ENCODE measurements around the gene EPHX1. TPM values are rescaled to one million over a fixed set of nuclear protein-coding genes. Genes with fewer than 3 reads are reported as not detected.

EPHX1 gene
- total RNA-seq, 4 donors from 2014 or later = 30.3 to 72.8 (median 53.7) TPM

GRCh38 chr1:225845571-225846259 lies 35.8 kb downstream of the EPHX1 start:
- Histone ChIP-seq H3K4me3 (no peak overlapping the region), H3K27ac (no peak overlapping the region), H3K9me3 (no peaks in the 10 kb centered on the region), H3K4me1 (peaks cover 23% of the 10 kb centered on the region), H3K36me3 (peaks cover 78% of the 10 kb centered on the region), H3K27me3 (no peaks in the 10 kb centered on the region)
- 20% methylated on average over 1 of the region's 13 CpGs for WGBS
- peak; percentile 84 to 89 for DNase-seq (ENCODE audit: low spot score in 2 of 2)
- peak; percentile 59 to 77 for TF ChIP-seq CTCF (IDR thresholded peaks at IDR 0.05)
- TF ChIP-seq POLR2AphosphoS5 (IDR thresholded peaks at IDR 0.05) = no peak

- Histone ChIP-seq H3K36me3 (peaks cover 84% of the 10 kb centered on the region), H3K4me3 (no peak overlapping the region), H3K27me3 (no peaks in the 10 kb centered on the region), H3K4me1 (peaks cover 23% of the 10 kb centered on the region), H3K9me3 (no peaks in the 10 kb centered on the region), H3K27ac (no peak overlapping the region)
- TF ChIP-seq POLR2A (IDR thresholded peaks at IDR 0.05) (no peak), POLR2AphosphoS5 (IDR thresholded peaks at IDR 0.05) (no peak), EP300 (IDR thresholded peaks at IDR 0.05) (no peak), CTCF (IDR thresholded peaks at IDR 0.05) (no peak)
- no peak for DNase-seq (ENCODE audit: low spot score in 2 of 2)
- WGBS = 80% methylated on average over 8 of the region's 20 CpGs
Observed at GRCh38 chr1:225846331-225847310, 36.7 kb downstream of the EPHX1 start.

- no peak overlapping the region for H3K27ac ChIP-seq
- no peak overlapping the region for H3K4me3 ChIP-seq
- no peaks in the 10 kb centered on the region for H3K27me3 ChIP-seq
- TF ChIP-seq EP300 (IDR thresholded peaks at IDR 0.05) (no peak), CTCF (IDR thresholded peaks at IDR 0.05) (no peak), POLR2A (IDR thresholded peaks at IDR 0.05) (no peak), POLR2AphosphoS5 (IDR thresholded peaks at IDR 0.05) (no peak)
- peaks cover 23% of the 10 kb centered on the region for H3K4me1 ChIP-seq
- H3K36me3 ChIP-seq = peaks cover 85% of the 10 kb centered on the region
- DNase-seq (ENCODE audit: low spot score in 2 of 2) = no peak
- no peaks in the 10 kb centered on the region for H3K9me3 ChIP-seq
- no CpG with 5 or more reads among the region's 4 CpGs for WGBS
Observed at GRCh38 chr1:225847610-225848009, 37.7 kb downstream of the EPHX1 start.

- WGBS = 62% methylated on average over 16 of the region's 16 CpGs
- no peak for DNase-seq (ENCODE audit: low spot score in 2 of 2)
Observed at GRCh38 chr1:225848030-225848955, 38.4 kb downstream of the EPHX1 start.

GRCh38 chr1:225849925-225850324 lies 40.0 kb downstream of the EPHX1 start:
- no peaks in the 10 kb centered on the region for H3K27me3 ChIP-seq
- H3K9me3 ChIP-seq = no peaks in the 10 kb centered on the region
- DNase-seq (ENCODE audit: low spot score in 2 of 2) = no peak
- WGBS = 59% methylated on average over 7 of the region's 7 CpGs
- H3K36me3 ChIP-seq = peaks cover 86% of the 10 kb centered on the region
- no peak for TF ChIP-seq EP300 (IDR thresholded peaks at IDR 0.05)
- no peak for TF ChIP-seq POLR2AphosphoS5 (IDR thresholded peaks at IDR 0.05)
- no peak for TF ChIP-seq POLR2A (IDR thresholded peaks at IDR 0.05)
- TF ChIP-seq CTCF (IDR thresholded peaks at IDR 0.05) = no peak
- no peak overlapping the region for H3K4me3 ChIP-seq
- peaks cover 23% of the 10 kb centered on the region for H3K4me1 ChIP-seq
- H3K27ac ChIP-seq = no peak overlapping the region

More at GRCh38 chr1:225848030-225848955, 38.4 kb downstream of the EPHX1 start:
- H3K36me3 ChIP-seq = peaks cover 85% of the 10 kb centered on the region
- peaks cover 23% of the 10 kb centered on the region for H3K4me1 ChIP-seq
- H3K27me3 ChIP-seq = no peaks in the 10 kb centered on the region
- H3K9me3 ChIP-seq = no peaks in the 10 kb centered on the region
- H3K4me3 ChIP-seq = no peak overlapping the region
- TF ChIP-seq EP300 (IDR thresholded peaks at IDR 0.05) (no peak), POLR2AphosphoS5 (IDR thresholded peaks at IDR 0.05) (no peak)
- H3K27ac ChIP-seq = no peak overlapping the region

All from suprapubic skin (tissue), 4 donors.